PC-9 (cell line): ENCODE results near the gene TEX47. TPM values are rescaled to one million over a fixed set of nuclear protein-coding genes. Genes with fewer than 3 reads are reported as not detected.

Experiments
- Bru-seq: library from RNA; stranded (reverse); fragments of 400-500 nt; gene quantifications from one replicate; lab custom pipeline; 2021; lab: Mats Ljungman, UMichigan
- BruChase-seq, 2 experiments: library from RNA; stranded (reverse); fragments of 400-500 nt; gene quantifications; one replicate each; lab custom pipeline; 2021; lab: Mats Ljungman, UMichigan
- BruUV-seq: library from RNA; stranded (reverse); fragments of 400-500 nt; replicated peaks from 2 replicates; lab custom pipeline; 2021; lab: Mats Ljungman, UMichigan
- CTCF ChIA-PET: fragments of 300-600 bp; sonication (Branson Sonifier 250); formaldehyde crosslinking; loops from one replicate; lab custom pipeline; 2022; ENCODE audit warnings: antibody characterized with exemption; lab: Charles Lee
- POLR2A ChIA-PET: fragments of 300-600 bp; sonication (Branson Sonifier 250); formaldehyde crosslinking; loops from one replicate; lab custom pipeline; 2022; ENCODE audit warnings: antibody characterized with exemption; ENCODE audit not compliant: unreplicated experiment; lab: Charles Lee
- DNase-seq, 2 experiments: peaks; one replicate each; pipeline versions ENCODE4 v3.0.0 to v3.0.0-alpha.2; 2015 to 2022; ENCODE audit warnings: mixed read lengths in 1 of 2
- H2AFZ ChIP-seq: fragments of 200-600 bp; sonication (generic); 2 replicates; pipeline ENCODE4 v1.8.1; 2017; ENCODE audit warnings: antibody characterized with exemption
- H3F3A ChIP-seq: fragments of 200-600 bp; sonication (generic); 2 replicates; pipeline ENCODE4 v1.8.1; 2017; ENCODE audit warnings: antibody characterized with exemption, mild to moderate bottlenecking, low read depth; ENCODE audit not compliant: insufficient read depth
- H3K27ac ChIP-seq: fragments of 200-600 bp; sonication (generic); 2 replicates; pipeline ENCODE4 v1.6.1; 2016; ENCODE audit warnings: mixed run types
- H3K27me3 ChIP-seq: fragments of 200-600 bp; sonication (generic); 2 replicates; pipeline ENCODE4 v1.6.1; 2016; ENCODE audit warnings: low read depth, mixed run types; ENCODE audit not compliant: insufficient read depth
- H3K36me3 ChIP-seq: fragments of 200-600 bp; sonication (generic); 2 replicates; pipeline ENCODE4 v1.6.1; 2016; ENCODE audit warnings: low read depth, mixed run types
- H3K4me1 ChIP-seq: fragments of 200-600 bp; sonication (generic); replicated peaks from 2 replicates; pipeline ENCODE4 v1.6.1; 2016; ENCODE audit warnings: mixed run types; ENCODE audit not compliant: insufficient read depth
- H3K4me2 ChIP-seq: fragments of 200-600 bp; sonication (generic); 2 replicates; pipeline ENCODE4 v1.6.1; 2017; ENCODE audit warnings: mixed run types
- H3K4me3 ChIP-seq: fragments of 200-600 bp; sonication (generic); 2 replicates; pipeline ENCODE4 v1.6.1; 2016; ENCODE audit warnings: mixed run types
- H3K79me2 ChIP-seq: fragments of 200-600 bp; sonication (generic); 2 replicates; pipeline ENCODE4 v1.6.1; 2017; ENCODE audit warnings: low read depth, mixed run types
- H3K9me2 ChIP-seq: fragments of 200-600 bp; sonication (generic); 2 replicates; pipeline ENCODE4 v1.8.1; 2017; ENCODE audit warnings: mild to moderate bottlenecking; ENCODE audit not compliant: insufficient read depth
- H3K9me3 ChIP-seq: fragments of 200-600 bp; sonication (generic); 2 replicates; pipeline ENCODE4 v1.8.1; 2016; ENCODE audit warnings: low read depth; ENCODE audit not compliant: insufficient read depth
- H4K20me1 ChIP-seq: fragments of 200-600 bp; sonication (generic); 2 replicates; pipeline ENCODE4 v1.8.1; 2017; ENCODE audit not compliant: insufficient read depth
- CTCF ChIP-seq: fragments of 200-600 bp; sonication (generic); conservative IDR thresholded peaks from 2 replicates; pipeline ENCODE4 v1.6.1; 2017; ENCODE audit warnings: mixed run types, antibody characterized with exemption, mild to moderate bottlenecking, moderate library complexity
- EZH2 ChIP-seq: fragments of 200-600 bp; sonication (generic); IDR thresholded peaks from 2 replicates; pipeline ENCODE4 v1.8.0; 2017; ENCODE audit warnings: antibody characterized with exemption, low read depth
- intact Hi-C: fragments of 100-400 bp; cut with micrococcal nuclease; formaldehyde crosslinking; loops from one replicate; pipeline ENCODE4 v1.10.0; 2022; ENCODE audit not compliant: unreplicated experiment
- long read RNA-seq: library from polyadenylated mRNA; stranded (forward); transcript quantifications from one replicate; pipeline ENCODE4 v2.0.0, GENCODE V29; 2022
- total RNA-seq: library from RNA; stranded (reverse); gene quantifications from 2 replicates; pipeline ENCODE4 v1.2.3, GENCODE V29; 2021

TEX47 gene
- not detected in 2 replicates for total RNA-seq
- not detected for Bru-seq, nascent RNA
- BruChase-seq, experiment 1, labeled RNA remaining after a 2-hour chase, result not detected
- not detected for BruChase-seq, experiment 2, labeled RNA remaining after a 6-hour chase
- long read RNA-seq, result 0 reads

- Histone ChIP-seq H3K4me1 (no peaks in the 10 kb centered on the region), H3K79me2 (no peaks in the 10 kb centered on the region), H2AFZ (no peak within 1 kb of the TSS), H3K27me3 (no peaks in the 10 kb centered on the region), H3K4me3 (no peak within 1 kb of the TSS), H3K36me3 (no peaks in the 10 kb centered on the region), H4K20me1 (no peaks in the 10 kb centered on the region), H3K27ac (no peak within 1 kb of the TSS), H3F3A (no peaks in the 10 kb centered on the region), H3K9me2 (no peaks in the 10 kb centered on the region), H3K9me3 (no peaks in the 10 kb centered on the region), H3K4me2 (no peak within 1 kb of the TSS)
- CTCF ChIA-PET, result no interaction called here
- no peak for DNase-seq
- POLR2A ChIA-PET, result no interaction called here
- no TSS peak for BruUV-seq
- no peak for TF ChIP-seq EZH2
- TF ChIP-seq CTCF, result no peak
- intact Hi-C loops, result no loop called here
Measured at GRCh38 chr7:88795553-88795952, at the start of gene TEX47. TEX47 (minus strand) TSS chr7:88795737; CDS start chr7:88794942, 795 bp downstream.

GRCh38 chr7:88845091-88845490, 49.6 kb upstream of the TEX47 start:
- CTCF ChIA-PET, result no interaction called here
- Histone ChIP-seq H2AFZ (no peak overlapping the region), H4K20me1 (no peaks in the 10 kb centered on the region), H3K79me2 (no peaks in the 10 kb centered on the region), H3K4me2 (no peak overlapping the region), H3K4me1 (no peaks in the 10 kb centered on the region), H3K36me3 (no peaks in the 10 kb centered on the region), H3K27me3 (no peaks in the 10 kb centered on the region), H3K9me2 (no peaks in the 10 kb centered on the region), H3K27ac (no peak overlapping the region), H3K9me3 (no peaks in the 10 kb centered on the region), H3F3A (no peaks in the 10 kb centered on the region), H3K4me3 (no peak overlapping the region)
- BruUV-seq, result no TSS peak
- DNase-seq, result no peak
- intact Hi-C loops, result no loop called here
- POLR2A ChIA-PET, result no interaction called here
- no peak for TF ChIP-seq EZH2
- no peak for TF ChIP-seq CTCF

GRCh38 chr7:88842201-88842600, 46.7 kb upstream of the TEX47 start:
- TF ChIP-seq EZH2, result no peak
- TF ChIP-seq CTCF, result no peak

More at GRCh38 chr7:88842201-88842600, 46.7 kb upstream of the TEX47 start:
- Histone ChIP-seq H3K79me2 (no peaks in the 10 kb centered on the region), H3K36me3 (no peaks in the 10 kb centered on the region), H2AFZ (no peak overlapping the region), H3F3A (no peaks in the 10 kb centered on the region), H3K9me3 (no peaks in the 10 kb centered on the region), H3K9me2 (no peaks in the 10 kb centered on the region), H3K27me3 (no peaks in the 10 kb centered on the region), H3K4me3 (no peak overlapping the region), H3K27ac (no peak overlapping the region), H4K20me1 (no peaks in the 10 kb centered on the region), H3K4me1 (no peaks in the 10 kb centered on the region), H3K4me2 (no peak overlapping the region)
- POLR2A ChIA-PET, result no interaction called here
- no peak for DNase-seq
- intact Hi-C loops, result no loop called here
- BruUV-seq, result no TSS peak
- CTCF ChIA-PET, result no interaction called here
